K562 (cell line): ENCODE data around the gene CORO1A. TPM values are rescaled to one million over a fixed set of nuclear protein-coding genes. Genes with fewer than 3 reads are reported as not detected.
"Not testable (repeated sequence)": the region's sequence is repeated elsewhere in the genome, so short reads cannot be mapped to it uniquely, and the experiment has no call there.

Experiments used
- ATAC-seq: fragments of 200-7000 bp; cut with Tn5 transposase; 3 replicates; pipeline ENCODE4 v1.9.1; 2020; ENCODE audit warnings: moderate library complexity
- BruUV-seq: library from RNA; stranded (reverse); fragments of 400-500 nt; replicated peaks from 2 replicates; lab custom pipeline; 2021; lab: Mats Ljungman, UMichigan
- CTCF ChIA-PET: fragments of 300-600 bp; formaldehyde crosslinking; extraction: SDS; loops from one replicate; lab custom pipeline; 2021; ENCODE audit warnings: low intra/inter-chr PET ratio; lab: Yijun Ruan, JAX
- POLR2A ChIA-PET: fragments of 300-600, 350-650 bp; sonication (Branson Sonifier 250); formaldehyde crosslinking; extraction: SDS; loops from one replicate; lab custom pipeline; 2021; ENCODE audit warnings: antibody characterized with exemption, inconsistent platforms; lab: Yijun Ruan, JAX
- DNase-seq, 4 experiments: peaks; one replicate each; pipeline versions ENCODE4 v3.0.0 to v3.0.0-alpha.2; 2011 to 2018; ENCODE audit warnings: low spot score in 3 of 4, mixed read lengths in 3 of 4; ENCODE audit errors: extremely low read depth in 1 of 4
- FAIRE-seq: peaks from 2 replicates; lab custom pipeline; 2011; peaks lifted over from hg19 to GRCh38; lab: Jason Lieb, UNC
- H2AFZ ChIP-seq: 2 replicates; pipeline ENCODE4 v1.6.0; 2011; ENCODE audit warnings: low read depth, low read length, control low read depth, inconsistent platforms
- H3K27ac ChIP-seq: fragments of 200-600 bp; 3 replicates; pipeline ENCODE4 v1.8.0; 2011; ENCODE audit warnings: low read depth, mild to moderate bottlenecking, control low read depth, inconsistent platforms, low read length, moderate library complexity, mixed read lengths; ENCODE audit errors: extremely low read depth
- H3K27me3 ChIP-seq, 2 experiments: fragments of 300-600 bp in 1 of 2; 2 replicates in 1 of 2; 3 replicates in 1 of 2; pipeline versions ENCODE4 v1.6.0 to v1.8.0; 2011; ENCODE audit warnings: inconsistent platforms in 2 of 2, low read length in 2 of 2, mild to moderate bottlenecking in 1 of 2, mixed read lengths in 1 of 2, moderate library complexity in 1 of 2; ENCODE audit not compliant: control insufficient read depth in 2 of 2, insufficient read depth in 2 of 2
- H3K36me3 ChIP-seq: fragments of 300-600 bp; 3 replicates; pipeline ENCODE4 v1.8.0; 2011; ENCODE audit warnings: mild to moderate bottlenecking, low read length, inconsistent platforms; ENCODE audit not compliant: control insufficient read depth, insufficient read depth
- H3K4me1 ChIP-seq, 2 experiments: fragments of 200-600 bp in 1 of 2; replicated peaks in 1 of 2; 2 replicates in 1 of 2; 3 replicates in 1 of 2; pipeline versions ENCODE4 v1.5.1 to v1.8.0; 2011; ENCODE audit warnings: inconsistent platforms in 2 of 2, low read length in 2 of 2, mild to moderate bottlenecking in 1 of 2, mixed read lengths in 1 of 2, moderate library complexity in 1 of 2; ENCODE audit not compliant: control insufficient read depth in 2 of 2, insufficient read depth in 2 of 2
- H3K4me2 ChIP-seq: 2 replicates; pipeline ENCODE4 v1.6.1; 2011; ENCODE audit warnings: low read length, control low read depth, inconsistent platforms, mixed read lengths; ENCODE audit not compliant: insufficient read depth
- H3K4me3 ChIP-seq: fragments of 200-600 bp; sonication (generic), shearing (Covaris generic); 2 replicates; pipeline ENCODE4 v1.5.1; 2016; ENCODE audit warnings: control low read depth, inconsistent platforms
- H3K79me2 ChIP-seq: fragments of 200-600 bp; 3 replicates; pipeline ENCODE4 v1.8.0; 2011; ENCODE audit warnings: low read length, inconsistent platforms; ENCODE audit not compliant: control insufficient read depth, insufficient read depth
- H3K9ac ChIP-seq, 2 experiments: 2 replicates each; pipeline versions ENCODE4 v1.6.0 to v1.6.1; 2011; ENCODE audit warnings: low read depth in 2 of 2, low read length in 2 of 2, control low read depth in 1 of 2, inconsistent platforms in 1 of 2, mild to moderate bottlenecking in 1 of 2, mixed read lengths in 1 of 2; ENCODE audit not compliant: insufficient read depth in 1 of 2
- H3K9me1 ChIP-seq: one replicate; pipeline ENCODE4 v1.6.0; 2011; ENCODE audit warnings: inconsistent platforms, mild to moderate bottlenecking, low read length, moderate library complexity; ENCODE audit not compliant: control insufficient read depth, insufficient read depth
- H3K9me3 ChIP-seq: replicated peaks from 2 replicates; pipeline ENCODE4 v1.5.1; 2011; ENCODE audit warnings: low read depth, low read length, inconsistent platforms; ENCODE audit not compliant: control insufficient read depth, insufficient read depth
- H4K20me1 ChIP-seq: replicated peaks from 2 replicates; pipeline ENCODE4 v1.6.1; 2011; ENCODE audit warnings: low read length, inconsistent platforms, mixed read lengths; ENCODE audit not compliant: control insufficient read depth, insufficient read depth
- WGBS: fragments of 100-300 bp; shearing (Covaris generic); methylation state at CpG from one replicate; pipeline ENCODE4 v1.1.6; 2016; ENCODE audit warnings: low coverage, mixed read lengths; ENCODE audit not compliant: insufficient coverage; ENCODE audit errors: missing lambda C conversion rate; 5-methylcytosine and 5-hydroxymethylcytosine counted together
- in situ Hi-C: fragments of 300-500 bp; cut with MboI; formaldehyde crosslinking; loops from 4 replicates; pipeline ENCODE4 v1.15.0; 2018; ENCODE audit warnings: inconsistent platforms, mixed read lengths
- intact Hi-C: fragments of 100-400 bp; cut with micrococcal nuclease; formaldehyde crosslinking; loops from 2 replicates; pipeline ENCODE4 v1.14.2; 2022
- polyA plus RNA-seq, 8 experiments: library from polyadenylated mRNA; depleted of rRNA in 4 of 8; stranded (reverse) in 5 of 8; unstranded in 3 of 8; fragments of >200 nt; fragmentation: Nextera tagmentation in 2 of 8; fragmentation: Illumina TruSeq in 1 of 8; extraction: Ambion mirVana in 2 of 8; extraction: Trizol in 1 of 8; gene quantifications; 2 replicates each; pipeline versions ENCODE4 v1.2.1 to v1.2.3, GENCODE V29; 2011 to 2014; ENCODE audit warnings: inconsistent platforms in 1 of 8, missing spikeins in 1 of 8
- total RNA-seq, 7 experiments: library from RNA; depleted of rRNA in 6 of 7; stranded (reverse); fragments of >200 nt in 6 of 7; fragmentation: Illumina TruSeq in 2 of 7; extraction: Trizol in 2 of 7; gene quantifications; 2 replicates each; pipeline versions ENCODE4 v1.2.1 to v1.2.3, GENCODE V29; 2011 to 2021; ENCODE audit warnings: low replicate concordance in 1 of 7

The CORO1A gene
- total and polyA plus RNA-seq, 9 of the 15 experiments (the other 6 are each of a cell fraction or from before 2014, with no cell fraction given), result 0.22 to 23.8 (median 7.6) TPM

- FAIRE-seq, H3K4me3 ChIP-seq, H3K9me3 ChIP-seq, H3K9ac ChIP-seq, H3K36me3 ChIP-seq, DNase-seq, intact Hi-C loops, H3K79me2 ChIP-seq, H3K27me3 ChIP-seq, H3K27ac ChIP-seq, H3K4me2 ChIP-seq, H3K4me1 ChIP-seq, H4K20me1 ChIP-seq, H3K9me1 ChIP-seq, POLR2A ChIA-PET, CTCF ChIA-PET, BruUV-seq, H2AFZ ChIP-seq: not testable (repeated sequence)
- in situ Hi-C loops, result loop anchor here (10.0 kb wide), 1 partner anchor 206 kb away; the partner anchor contains the start of gene ZNF771
- WGBS, result no CpG with 5 or more reads among the region's 3 CpGs
- ATAC-seq, result peak; percentile 66
These were observed 15.6 kb downstream of the CORO1A start, which contains the start of gene SULT1A3 for GRCh38 chr16:30199049-30199448. TSS of gene SULT1A3 (plus strand) at chr16:30199255. CDS start at chr16:30200729, 1,474 bp downstream.

GRCh38 chr16:30199608-30200343 is 16.4 kb downstream of the CORO1A start:
- H4K20me1 ChIP-seq, H3K9me3 ChIP-seq, H3K9ac ChIP-seq, H3K4me1 ChIP-seq, H3K36me3 ChIP-seq, CTCF ChIA-PET, DNase-seq, H3K27me3 ChIP-seq, POLR2A ChIA-PET, H3K4me2 ChIP-seq, H3K9me1 ChIP-seq, intact Hi-C loops, H3K4me3 ChIP-seq, H3K27ac ChIP-seq, H2AFZ ChIP-seq, BruUV-seq, H3K79me2 ChIP-seq: not testable (repeated sequence)
- WGBS, result no CpG with 5 or more reads among the region's 15 CpGs
- in situ Hi-C loops, result loop anchor here (10.0 to 25.0 kb wide), 5 partner anchors 205 to 1712 kb away; partner anchors contain the start of genes APOBR, CLN3, LAT and SULT1A1
- peak; percentile 77 for ATAC-seq
- peak; percentile 84 for FAIRE-seq

GRCh38 chr16:30205541-30206236 is 22.3 kb downstream of the CORO1A start:
- H3K4me3 ChIP-seq, H3K4me2 ChIP-seq, H3K9me1 ChIP-seq, intact Hi-C loops, H3K4me1 ChIP-seq, H3K27ac ChIP-seq, FAIRE-seq, H4K20me1 ChIP-seq, BruUV-seq, H3K27me3 ChIP-seq, POLR2A ChIA-PET, H3K79me2 ChIP-seq, H3K9me3 ChIP-seq, H2AFZ ChIP-seq, H3K36me3 ChIP-seq, H3K9ac ChIP-seq, CTCF ChIA-PET, DNase-seq: not testable (repeated sequence)
- in situ Hi-C loops, result loop anchor here (25.0 kb wide), 4 partner anchors 432 to 1718 kb away; partner anchors contain the start of genes APOBR, CLN3, LAT and SULT1A1
- peak; percentile 78 for ATAC-seq
- WGBS, result 5% methylated on average over 13 of the region's 52 CpGs
